Neuronal stem cell (in vitro differentiated cells): ENCODE measurements around the gene MMP25.
"Not testable (repeated sequence)": the region's sequence is repeated elsewhere in the genome, so short reads cannot be mapped to it uniquely, and the experiment has no call there.

Experiments used
- DNase-seq: peaks from one replicate; pipeline ENCODE4 v3.0.0-alpha.2; 2013; ENCODE audit warnings: low spot score
- H2AFZ ChIP-seq: one replicate; pipeline ENCODE4 v1.6.1; 2013; ENCODE audit warnings: mild to moderate bottlenecking, low read length, inconsistent platforms
- H2AK5ac ChIP-seq: 2 replicates; pipeline ENCODE4 v1.6.1; 2013; ENCODE audit warnings: low read depth, mild to moderate bottlenecking, inconsistent platforms, low read length, moderate library complexity, mixed read lengths
- H2BK120ac ChIP-seq: 2 replicates; pipeline ENCODE4 v1.6.1; 2013; ENCODE audit warnings: low read depth, mild to moderate bottlenecking, inconsistent platforms, low read length, moderate library complexity, mixed read lengths
- H2BK12ac ChIP-seq: one replicate; pipeline ENCODE4 v1.6.1; 2013; ENCODE audit warnings: low read length, inconsistent platforms
- H2BK15ac ChIP-seq: 2 replicates; pipeline ENCODE4 v1.6.1; 2013; ENCODE audit warnings: mild to moderate bottlenecking, low read length, inconsistent platforms, mixed read lengths
- H2BK5ac ChIP-seq: one replicate; pipeline ENCODE4 v1.6.1; 2013; ENCODE audit warnings: inconsistent platforms, mild to moderate bottlenecking, low read length, moderate library complexity
- H3K14ac ChIP-seq: one replicate; pipeline ENCODE4 v1.6.1; 2013; ENCODE audit warnings: low read length, inconsistent platforms
- H3K18ac ChIP-seq: 2 replicates; pipeline ENCODE4 v1.6.1; 2013; ENCODE audit warnings: low read length, inconsistent platforms
- H3K23ac ChIP-seq: 2 replicates; pipeline ENCODE4 v1.6.1; 2013; ENCODE audit warnings: low read depth, mild to moderate bottlenecking, mixed read lengths, low read length, inconsistent platforms; ENCODE audit not compliant: poor library complexity
- H3K27ac ChIP-seq: replicated peaks from 3 replicates; pipeline ENCODE4 v1.5.1; 2013; ENCODE audit warnings: low read length, inconsistent platforms
- H3K27me3 ChIP-seq, 3 experiments: 2 replicates each; pipeline ENCODE4 v1.6.1; 2013; ENCODE audit warnings: low read length in 3 of 3, mild to moderate bottlenecking in 2 of 3, inconsistent platforms in 1 of 3, low read depth in 1 of 3, mixed read lengths in 1 of 3, moderate library complexity in 1 of 3; ENCODE audit not compliant: control insufficient read depth in 3 of 3, insufficient read depth in 3 of 3
- H3K36me3 ChIP-seq, 2 donors: replicated peaks in 1 of 2; 2 replicates each; pipeline ENCODE4 v1.6.1; 2013; ENCODE audit warnings: low read length in 2 of 2; ENCODE audit not compliant: control insufficient read depth in 2 of 2, insufficient read depth in 2 of 2
- H3K4ac ChIP-seq: 2 replicates; pipeline ENCODE4 v1.6.1; 2013; ENCODE audit warnings: inconsistent platforms, mild to moderate bottlenecking, low read length, moderate library complexity
- H3K4me1 ChIP-seq, 2 donors: 1 replicate in 1 of 2; 2 replicates in 1 of 2; pipeline ENCODE4 v1.6.1; 2013; ENCODE audit warnings: low read length in 2 of 2, low read depth in 1 of 2; ENCODE audit not compliant: control insufficient read depth in 2 of 2, insufficient read depth in 1 of 2
- H3K4me2 ChIP-seq: one replicate; pipeline ENCODE4 v1.6.1; 2013; ENCODE audit warnings: mild to moderate bottlenecking, low read length, inconsistent platforms; ENCODE audit not compliant: insufficient read depth, poor library complexity, severe bottlenecking
- H3K4me3 ChIP-seq, 2 donors: 2 replicates each; pipeline ENCODE4 v1.5.1; 2013; ENCODE audit warnings: low read length in 2 of 2, mild to moderate bottlenecking in 2 of 2, inconsistent platforms in 1 of 2, moderate library complexity in 1 of 2
- H3K79me1 ChIP-seq: one replicate; pipeline ENCODE4 v1.6.1; 2013; ENCODE audit warnings: low read depth, mild to moderate bottlenecking, inconsistent platforms, low read length, moderate library complexity
- H3K9ac ChIP-seq: one replicate; pipeline ENCODE4 v1.6.1; 2013; ENCODE audit warnings: mild to moderate bottlenecking, low read depth, low read length, inconsistent platforms; ENCODE audit not compliant: poor library complexity
- H3K9me3 ChIP-seq, 2 donors: replicated peaks in 1 of 2; 2 replicates each; pipeline versions ENCODE3 to v1.6.1; 2013; ENCODE audit warnings: low read length in 2 of 2, mild to moderate bottlenecking in 2 of 2, inconsistent platforms in 1 of 2, low read depth in 1 of 2, mixed read lengths in 1 of 2, moderate library complexity in 1 of 2; ENCODE audit not compliant: control insufficient read depth in 2 of 2, insufficient read depth in 1 of 2
- H4K8ac ChIP-seq: one replicate; pipeline ENCODE4 v1.6.1; 2013; ENCODE audit warnings: low read depth, mild to moderate bottlenecking, inconsistent platforms, low read length, moderate library complexity
- H4K91ac ChIP-seq: one replicate; pipeline ENCODE4 v1.6.1; 2013; ENCODE audit warnings: low read length, low read depth, mild to moderate bottlenecking, inconsistent platforms; ENCODE audit not compliant: poor library complexity
- WGBS, 2 donors: extraction: QIAGEN DNeasy Blood & Tissue Kit; methylation state at CpG; one replicate each; pipeline ENCODE4 v1.1.7; 2013; ENCODE audit warnings: missing lambda C conversion rate in 2 of 2, mixed read lengths in 1 of 2; ENCODE audit not compliant: insufficient read length in 2 of 2, insufficient replicate concordance in 1 of 2; ENCODE audit errors: extremely low coverage in 2 of 2; 5-methylcytosine and 5-hydroxymethylcytosine counted together

Gene MMP25

DNA sequence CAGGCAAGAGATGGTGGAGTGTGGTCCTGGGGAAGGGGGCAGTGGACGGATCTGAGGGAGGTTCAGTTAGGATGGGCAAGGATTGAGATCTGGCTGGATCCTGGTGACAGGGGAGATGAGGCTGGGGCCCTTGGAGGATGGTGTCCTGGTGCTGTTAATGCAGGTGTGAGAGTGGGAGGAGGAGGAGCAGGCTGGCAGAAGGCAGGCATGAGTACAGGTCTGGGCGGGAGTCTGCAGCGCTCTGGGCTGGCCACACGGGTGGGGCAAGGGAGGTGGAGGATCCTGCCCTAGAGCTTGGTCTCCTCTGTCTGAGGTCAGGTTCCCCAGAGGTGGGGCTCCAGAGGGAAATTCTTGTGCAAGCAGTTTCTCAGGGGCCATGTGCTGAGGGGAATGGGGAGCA lies 25.8 kb downstream of the MMP25 start:
- not testable (repeated sequence) for H3K18ac ChIP-seq, H3K9me3 ChIP-seq, H3K36me3 ChIP-seq, DNase-seq, H2BK120ac ChIP-seq, H3K4ac ChIP-seq, H3K23ac ChIP-seq, H2BK5ac ChIP-seq, H3K4me2 ChIP-seq, H2AK5ac ChIP-seq, H2BK15ac ChIP-seq, H4K8ac ChIP-seq, H4K91ac ChIP-seq, H3K79me1 ChIP-seq, H2BK12ac ChIP-seq, H3K27ac ChIP-seq, H3K4me1 ChIP-seq, H3K4me3 ChIP-seq, H2AFZ ChIP-seq, H3K14ac ChIP-seq, H3K9ac ChIP-seq
- H3K27me3 ChIP-seq, result peaks cover 0 to 41% (median 0%) of the 10 kb centered on the region in 3 experiments
- WGBS, 2 donors, result no CpG with 5 or more reads among the region's 4 CpGs

- H3K27ac ChIP-seq, H4K91ac ChIP-seq, H2BK5ac ChIP-seq, H3K9ac ChIP-seq, H3K36me3 ChIP-seq, H3K4me3 ChIP-seq, H2BK15ac ChIP-seq, H3K4me1 ChIP-seq, H2BK120ac ChIP-seq, H3K23ac ChIP-seq, H3K79me1 ChIP-seq, H2AK5ac ChIP-seq, H3K18ac ChIP-seq, H3K14ac ChIP-seq, DNase-seq, H4K8ac ChIP-seq, H2AFZ ChIP-seq, H3K9me3 ChIP-seq, H3K4ac ChIP-seq, H2BK12ac ChIP-seq, H3K4me2 ChIP-seq: not testable (repeated sequence)
- WGBS, 2 donors, result no CpG with 5 or more reads among the region's 18 CpGs
- H3K27me3 ChIP-seq, result peaks cover 0 to 42% (median 0%) of the 10 kb centered on the region in 3 experiments
Observed at GRCh38 chr16:3072576-3073263, 26.4 kb downstream of the MMP25 start.

- no peak overlapping the region for H2AFZ ChIP-seq
- no peaks in the 10 kb centered on the region for H3K79me1 ChIP-seq
- H2BK15ac ChIP-seq, result no peak overlapping the region
- H3K4me2 ChIP-seq, result no peak overlapping the region
- no peaks in the 10 kb centered on the region for H3K36me3 ChIP-seq
- H3K9ac ChIP-seq, result no peak overlapping the region
- H4K91ac ChIP-seq, result no peak overlapping the region
- H3K4ac ChIP-seq, result no peak overlapping the region
- H3K4me3 ChIP-seq, result no peak overlapping the region
- no CpG with 5 or more reads among the region's 7 CpGs for WGBS, 2 donors
- peak overlapping the region; percentile 5 for H2AK5ac ChIP-seq
- no peak for DNase-seq
- no peak overlapping the region for H4K8ac ChIP-seq
- no peaks in the 10 kb centered on the region for H3K9me3 ChIP-seq
- H3K4me1 ChIP-seq, result peaks cover 0 to 2% of the 10 kb centered on the region in 2 donors
- H3K27ac ChIP-seq, result no peak overlapping the region
- peak overlapping the region; percentile 9 for H3K23ac ChIP-seq
- no peak overlapping the region for H3K18ac ChIP-seq
- no peak overlapping the region for H2BK120ac ChIP-seq
- no peak overlapping the region for H2BK12ac ChIP-seq
- no peak overlapping the region for H2BK5ac ChIP-seq
- H3K14ac ChIP-seq, result no peak overlapping the region
- peaks cover 0 to 41% (median 0%) of the 10 kb centered on the region in 3 experiments for H3K27me3 ChIP-seq
Observed at GRCh38 chr16:3073448-3073847, 27.1 kb downstream of the MMP25 start.

GRCh38 chr16:3074860-3075522 lies 28.6 kb downstream of the MMP25 start:
- no peak overlapping the region for H3K18ac ChIP-seq
- H3K36me3 ChIP-seq, result no peaks in the 10 kb centered on the region
- H3K14ac ChIP-seq, result no peak overlapping the region
- no peak overlapping the region for H2BK120ac ChIP-seq
- no peak overlapping the region for H2BK15ac ChIP-seq
- no peak overlapping the region for H3K27ac ChIP-seq
- no CpG with 5 or more reads among the region's 9 CpGs for WGBS, 2 donors
- H3K4me1 ChIP-seq, result peaks cover 0 to 2% of the 10 kb centered on the region in 2 donors
- H2AFZ ChIP-seq, result no peak overlapping the region
- H2BK12ac ChIP-seq, result no peak overlapping the region
- H3K9me3 ChIP-seq, result no peaks in the 10 kb centered on the region
- no peak overlapping the region for H4K91ac ChIP-seq
- H3K4me3 ChIP-seq, result no peak overlapping the region
- no peak for DNase-seq
- no peak overlapping the region for H3K4ac ChIP-seq
- H2BK5ac ChIP-seq, result no peak overlapping the region
- no peak overlapping the region for H3K4me2 ChIP-seq
- H3K27me3 ChIP-seq, result peaks cover 0 to 39% (median 0%) of the 10 kb centered on the region in 3 experiments
- no peak overlapping the region for H4K8ac ChIP-seq
- H3K79me1 ChIP-seq, result no peaks in the 10 kb centered on the region
- H3K9ac ChIP-seq, result peak overlapping the region; percentile 44
- no peak overlapping the region for H2AK5ac ChIP-seq
- no peak overlapping the region for H3K23ac ChIP-seq
